Adrenal gland (tissue), 12 donors: ENCODE results near the gene FCER2. TPM values are rescaled to one million over a fixed set of nuclear protein-coding genes. Genes with fewer than 3 reads are reported as not detected.

Experiments used
- DNase-seq, 7 donors: peaks; one replicate each; pipeline ENCODE4 v3.0.0-alpha.2; 2019 to 2020
- H3K27ac ChIP-seq, 5 donors: fragments of 200-600 bp; sonication (generic) in 4 of 5; 1 replicate in 3 of 5; 2 replicates in 2 of 5; pipeline versions ENCODE4 v1.5.1 to v1.8.0; 2016 to 2020; ENCODE audit warnings: mild to moderate bottlenecking in 1 of 5
- H3K27me3 ChIP-seq: fragments of 200-600 bp; 2 replicates; pipeline ENCODE4 v1.8.0; 2021
- H3K36me3 ChIP-seq, 2 donors: fragments of 200-600 bp; replicated peaks in 1 of 2; 1 replicate in 1 of 2; 2 replicates in 1 of 2; pipeline versions ENCODE4 v1.5.1 to v1.8.0; 2018 to 2022
- H3K4me1 ChIP-seq, 2 donors: fragments of 200-600 bp; replicated peaks in 1 of 2; 1 replicate in 1 of 2; 2 replicates in 1 of 2; pipeline versions ENCODE4 v1.5.1 to v1.8.0; 2018 to 2021
- H3K4me3 ChIP-seq, 4 donors: fragments of 200-600 bp; sonication (generic) in 3 of 4; one replicate each; pipeline ENCODE4 v1.5.1; 2016 to 2018
- H3K9me3 ChIP-seq, 3 donors: fragments of 200-600 bp; sonication (generic) in 1 of 3; replicated peaks in 1 of 3; 1 replicate in 2 of 3; 2 replicates in 1 of 3; pipeline versions ENCODE4 v1.5.1 to v1.8.0; 2016 to 2021
- CTCF ChIP-seq, 6 experiments: fragments of 450-650 bp in 4 of 6; fragments of 200-600 bp in 2 of 6; sonication (generic) in 1 of 6; IDR thresholded peaks; 1 replicate in 5 of 6; 2 replicates in 1 of 6; pipeline versions ENCODE4 v1.5.1 to v1.8.0; 2016 to 2021; ENCODE audit warnings: antibody characterized with exemption in 6 of 6, mild to moderate bottlenecking in 2 of 6, moderate library complexity in 1 of 6
- POLR2A ChIP-seq, 2 donors: fragments of 450-650 bp; IDR thresholded peaks; one replicate each; pipeline ENCODE4 v1.6.1; 2017; ENCODE audit warnings: antibody characterized with exemption in 2 of 2, mild to moderate bottlenecking in 2 of 2, moderate library complexity in 1 of 2
- WGBS, 4 donors: extraction: QIAGEN DNeasy Blood & Tissue Kit in 2 of 4; methylation state at CpG; one replicate each; pipeline versions ENCODE4 v1.1.5 to v1.1.7; 2013 to 2017; 5-methylcytosine and 5-hydroxymethylcytosine counted together
- intact Hi-C, 2 donors: fragments of 100-400 bp; cut with DNase I; formaldehyde crosslinking; loops; one replicate each; pipeline versions ENCODE4 v1.14.1 to v1.15.0; 2022 to 2023
- polyA plus RNA-seq, 3 donors: library from polyadenylated mRNA; stranded (reverse); fragments of 200-250 nt in 2 of 3; fragments of 350-450 nt in 1 of 3; fragmentation: Illumina TruSeq in 1 of 3; extraction: RNeasy Lipid Tissue Mini Kit (QIAGEN cat#74804) in 1 of 3; gene quantifications; one replicate each; pipeline ENCODE4 v1.2.3, GENCODE V29; 2013 to 2014
- total RNA-seq, 9 donors: library from RNA; depleted of rRNA in 4 of 9; stranded (reverse); fragments of >200 nt in 4 of 9; fragments of 120-200 nt in 1 of 9; fragmentation: NEBNext Ultra II Directional in 1 of 9; extraction: Animal tissue kit (Norgen Biotek cat#: 25700) in 1 of 9; gene quantifications; one replicate each; pipeline versions ENCODE4 v1.1.0 to v1.2.4, GENCODE V29; 2013 to 2023
- donor health status: healthy with polysubstance abuse.
- donor health status: Bipolar disorder and iron deficiency.
- donor health status: DM: yes; HTN: yes; CAD: no.
- donor health status: DM: no; HTN: no; CAD: no.
- donor health status: DM: no; HTN: no; CAD: no.
- donor health status: DM: yes; HTN: yes; CAD: no.

FCER2 gene
- total and polyA plus RNA-seq, 12 donors: 0.28 to 2.6 (median 0.51) TPM; not detected in 5

- no peaks in the 10 kb centered on the region for H3K4me1 ChIP-seq
- peaks cover 4% of the 10 kb centered on the region for H3K27me3 ChIP-seq
- no peaks in the 10 kb centered on the region for H3K9me3 ChIP-seq
- H3K27ac ChIP-seq: no peak overlapping the region
- DNase-seq: no peak
- no peaks in the 10 kb centered on the region for H3K36me3 ChIP-seq
- intact Hi-C loops: no loop called here
- TF ChIP-seq CTCF (IDR thresholded peaks at IDR 0.05) (no peak), POLR2A (IDR thresholded peaks at IDR 0.05) (no peak)
- no peak overlapping the region for H3K4me3 ChIP-seq
- WGBS, 4 donors: 62 to 75% (median 67%) methylated on average over 4 of the region's 4 CpGs
Observed at GRCh38 chr19:7665076-7665475, 36.9 kb downstream of the FCER2 start.

- Histone ChIP-seq H3K9me3 (no peaks in the 10 kb centered on the region), H3K27me3 (no peaks in the 10 kb centered on the region), H3K36me3 (no peaks in the 10 kb centered on the region), H3K27ac (no peak overlapping the region), H3K4me3 (no peak overlapping the region), H3K4me1 (no peaks in the 10 kb centered on the region)
- TF ChIP-seq CTCF (IDR thresholded peaks at IDR 0.05): no peak
- no peak for DNase-seq
- 71 to 80% (median 79%) methylated on average over 7 of the region's 7 CpGs for WGBS, 4 donors
- intact Hi-C loops: no loop called here
Observed at GRCh38 chr19:7663706-7664105, 38.2 kb downstream of the FCER2 start.

- no peaks in the 10 kb centered on the region for H3K4me1 ChIP-seq
- WGBS, 4 donors: 79 to 87% (median 82%) methylated on average over 12 to 14 of the region's 14 CpGs
- DNase-seq: no peak
- H3K36me3 ChIP-seq: no peaks in the 10 kb centered on the region
- H3K4me3 ChIP-seq: no peak overlapping the region
- no peak overlapping the region for H3K27ac ChIP-seq
- no peaks in the 10 kb centered on the region for H3K9me3 ChIP-seq
- intact Hi-C loops: no loop called here
- TF ChIP-seq CTCF (IDR thresholded peaks at IDR 0.05): no peak
- no peak for TF ChIP-seq POLR2A (IDR thresholded peaks at IDR 0.05)
- H3K27me3 ChIP-seq: no peaks in the 10 kb centered on the region
Observed at GRCh38 chr19:7662657-7663056, 39.3 kb downstream of the FCER2 start.

- intact Hi-C loops: no loop called here
- 64 to 74% (median 69%) methylated on average over 8 of the region's 8 CpGs for WGBS, 4 donors
- Histone ChIP-seq H3K9me3 (no peaks in the 10 kb centered on the region), H3K4me1 (no peaks in the 10 kb centered on the region), H3K27me3 (no peaks in the 10 kb centered on the region), H3K27ac (no peak overlapping the region), H3K36me3 (no peaks in the 10 kb centered on the region), H3K4me3 (no peak overlapping the region)
- TF ChIP-seq CTCF (IDR thresholded peaks at IDR 0.05): no peak
- no peak for TF ChIP-seq POLR2A (IDR thresholded peaks at IDR 0.05)
- DNase-seq: no peak
Observed at GRCh38 chr19:7661744-7662538, 40.0 kb downstream of the FCER2 start.
